SKM-1 (cell line): ENCODE data around the gene ITGAE.
"Not testable (repeated sequence)": the region's sequence is repeated elsewhere in the genome, so short reads cannot be mapped to it uniquely, and the experiment has no call there.

Experiments
- DNase-seq: peaks from one replicate; lab custom pipeline; 2025; ENCODE audit not compliant: unreplicated experiment; lab: John Stamatoyannopoulos, UW

The ITGAE gene

DNA sequence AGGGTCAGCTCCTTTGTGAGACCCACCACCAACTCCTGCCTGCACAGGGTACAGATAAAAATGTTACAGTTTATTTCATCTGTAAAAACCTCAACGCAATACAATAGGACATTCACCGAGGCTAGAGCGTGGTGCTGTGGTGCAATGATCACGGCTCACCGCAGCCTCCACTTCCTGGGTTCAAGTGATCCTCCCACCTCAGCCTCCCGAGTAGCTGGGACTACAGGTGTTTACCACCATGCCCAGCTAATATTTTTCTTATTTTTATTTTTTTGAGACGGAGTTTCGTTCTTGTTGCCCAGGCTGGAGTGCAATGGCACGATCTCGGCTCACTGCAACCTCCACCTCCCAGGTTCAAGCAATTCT lies 66.1 kb downstream of the ITGAE start:
- DNase-seq, result not testable (repeated sequence)

DNA sequence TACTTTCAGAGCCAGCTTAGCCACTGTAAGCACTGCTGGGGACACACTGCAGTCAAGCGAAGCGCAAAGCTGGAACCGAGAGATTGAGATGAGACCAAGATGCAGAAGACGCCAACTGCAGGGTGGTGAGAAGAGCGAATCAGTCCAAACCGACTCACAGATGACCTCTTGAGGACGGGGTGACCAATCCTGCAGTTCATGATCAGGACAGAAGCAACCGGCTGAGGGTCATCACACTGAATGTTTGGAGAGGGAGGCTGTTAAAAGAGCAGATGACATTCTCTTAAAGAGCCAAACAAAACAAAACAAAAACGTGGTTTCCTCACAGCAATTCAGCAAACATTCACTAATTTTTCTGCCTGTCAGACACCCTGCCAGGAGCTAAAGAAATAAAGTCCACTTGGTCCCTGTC lies 68.8 kb downstream of the ITGAE start:
- no peak for DNase-seq

DNA sequence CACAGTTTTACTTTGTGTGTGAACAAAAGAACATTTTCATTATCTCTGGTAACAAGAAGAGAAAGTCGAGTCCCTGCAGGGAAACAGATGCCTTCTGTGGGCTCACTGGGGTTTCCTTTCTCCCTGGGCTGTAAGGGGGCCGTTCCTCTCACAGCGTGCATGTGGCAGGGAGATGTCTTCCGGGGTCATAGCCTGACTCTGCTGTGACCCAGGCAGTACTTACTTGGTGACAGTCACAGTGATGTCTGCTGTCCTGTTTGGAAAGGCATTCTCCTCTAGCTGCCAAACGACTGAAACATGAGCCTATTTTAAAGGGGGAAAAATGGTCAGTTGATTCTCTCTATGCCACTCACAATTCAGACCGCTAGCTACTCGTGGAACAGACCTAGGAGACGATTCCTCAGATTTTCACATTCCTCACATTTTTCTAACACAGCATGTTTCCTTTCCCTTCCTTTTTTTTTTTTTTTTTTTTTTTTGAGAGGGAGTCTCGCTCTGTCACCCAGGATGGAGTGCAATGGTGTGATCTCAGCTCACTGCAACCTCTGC lies 70.0 kb downstream of the ITGAE start:
- no peak for DNase-seq

DNA sequence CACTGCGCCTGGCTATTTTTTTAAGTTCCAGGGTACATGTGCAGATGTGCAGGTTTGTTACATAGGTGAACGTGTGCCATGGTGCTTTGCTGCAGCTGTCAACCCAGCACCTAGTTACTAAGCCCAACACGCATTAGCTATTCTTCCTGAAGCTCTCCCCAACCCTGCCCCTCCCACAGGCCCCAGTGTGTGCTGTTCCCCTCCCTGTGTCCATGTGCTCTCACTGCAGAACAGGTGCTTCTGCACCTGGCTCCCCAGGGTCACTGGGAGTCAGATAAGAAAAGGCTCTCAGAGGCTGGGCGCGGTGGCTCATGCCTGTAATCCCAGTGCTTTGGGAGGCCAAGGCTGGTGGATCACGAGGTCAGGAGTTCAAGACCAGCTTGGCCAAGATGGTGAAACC lies 71.1 kb downstream of the ITGAE start:
- no peak for DNase-seq

DNA sequence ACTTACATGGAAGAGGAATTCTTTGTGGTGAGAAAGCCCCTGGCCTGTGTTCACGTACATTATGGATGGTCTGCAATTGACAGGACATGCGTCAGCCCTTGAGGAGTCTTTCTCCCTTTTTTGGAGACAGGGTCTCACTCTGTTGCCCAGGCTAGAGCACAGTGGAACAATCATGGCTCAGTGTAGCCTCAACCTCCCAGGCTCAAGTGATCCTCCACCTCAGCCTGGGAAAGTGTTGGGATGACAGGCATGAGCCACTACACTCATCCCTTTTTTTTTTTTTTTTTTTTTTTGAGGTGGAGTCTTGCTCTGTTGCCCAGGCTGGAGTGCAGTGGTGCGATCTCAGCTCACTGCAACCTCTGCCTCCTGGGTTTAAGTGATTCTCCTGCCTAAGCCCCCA lies 72.9 kb downstream of the ITGAE start:
- not testable (repeated sequence) for DNase-seq

DNA sequence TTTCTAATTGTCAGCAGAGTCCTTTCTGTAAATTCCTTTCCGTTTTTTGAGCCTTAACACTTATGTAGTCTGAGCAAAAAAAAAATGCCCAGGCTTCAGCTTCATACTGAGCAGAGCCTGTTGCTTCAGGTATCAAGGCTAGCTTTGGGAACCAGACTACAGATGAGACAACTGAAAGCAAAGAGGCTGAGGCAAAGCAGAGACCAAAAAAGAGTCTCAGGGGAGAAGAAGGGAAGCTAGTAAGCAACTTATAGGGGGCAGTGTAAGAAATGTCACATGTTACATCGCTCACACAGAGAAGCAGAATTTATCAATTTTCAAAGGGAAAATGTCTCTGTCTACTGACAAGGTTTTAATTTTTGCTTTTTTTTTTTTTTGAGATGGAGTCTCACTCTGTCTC lies 73.9 kb downstream of the ITGAE start:
- no peak for DNase-seq

DNA sequence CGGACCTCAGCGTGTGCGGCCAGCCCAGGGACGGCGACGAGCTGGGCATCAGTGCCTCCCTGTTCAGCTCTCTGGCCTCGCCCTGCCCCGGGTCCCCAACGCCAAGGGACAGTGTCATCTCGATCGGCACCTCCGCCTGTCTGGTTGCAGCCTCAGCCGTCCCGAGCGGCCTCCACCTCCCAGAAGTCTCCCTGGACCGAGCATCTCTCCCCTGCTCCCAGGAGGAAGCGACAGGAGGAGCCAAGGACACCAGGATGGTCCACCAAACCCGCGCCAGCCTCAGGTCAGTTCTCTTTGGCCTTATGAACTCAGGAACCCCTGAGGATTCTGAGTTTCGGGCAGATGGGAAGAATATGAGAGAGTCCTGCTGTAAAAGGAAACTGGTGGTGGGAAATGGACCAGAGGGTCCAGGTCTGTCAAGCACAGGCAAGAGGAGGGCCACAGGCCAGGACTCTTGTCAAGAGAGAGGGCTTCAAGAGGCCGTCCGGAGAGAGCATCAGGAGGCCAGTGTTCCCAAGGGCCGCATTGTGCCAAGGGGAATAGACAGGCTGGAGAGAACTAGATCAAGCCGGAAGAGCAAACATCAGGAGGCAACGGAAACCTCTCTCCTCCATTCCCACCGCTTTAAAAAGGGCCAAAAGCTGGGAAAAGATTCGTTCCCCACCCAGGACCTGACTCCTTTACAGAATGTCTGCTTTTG lies 76.5 kb downstream of the ITGAE start:
- DNase-seq, result no peak

DNA sequence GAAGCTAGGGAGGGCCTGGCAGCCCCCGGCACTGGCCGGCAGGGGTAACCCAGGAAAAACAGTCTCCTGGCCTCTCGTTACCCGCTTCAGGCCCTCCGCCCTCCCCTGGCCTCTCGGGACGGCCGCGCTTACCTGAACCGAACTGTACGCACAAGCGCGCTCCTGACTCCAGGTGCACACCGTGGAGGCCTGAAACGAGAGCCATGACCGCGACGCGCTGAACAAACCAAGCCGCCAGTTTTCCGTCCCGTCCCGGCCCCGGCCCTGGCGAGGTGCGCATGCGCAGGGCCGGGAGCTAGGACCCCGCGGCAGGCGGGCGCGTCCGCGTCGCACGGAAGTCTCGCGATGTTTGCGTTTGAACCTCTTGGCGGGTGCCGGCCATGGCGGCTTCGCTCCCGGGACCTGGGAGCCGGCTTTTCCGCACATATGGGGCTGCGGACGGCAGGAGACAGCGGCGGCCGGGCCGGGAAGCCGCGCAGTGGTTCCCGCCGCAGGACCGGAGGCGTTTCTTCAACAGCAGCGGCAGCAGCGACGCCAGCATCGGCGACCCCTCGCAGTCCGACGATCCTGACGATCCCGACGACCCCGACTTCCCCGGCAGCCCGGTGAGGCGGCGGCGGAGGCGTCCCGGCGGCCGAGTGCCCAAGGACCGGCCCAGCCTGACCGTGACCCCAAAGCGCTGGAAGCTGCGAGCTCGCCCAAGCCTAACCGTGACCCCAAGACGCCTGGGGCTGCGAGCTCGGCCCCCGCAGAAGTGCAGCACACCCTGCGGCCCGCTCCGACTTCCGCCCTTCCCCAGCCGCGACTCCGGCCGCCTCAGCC lies 77.2 kb downstream of the ITGAE start, which contains the start of gene HASPIN:
Gene HASPIN (plus strand): TSS at position 348 of the 822 bp plus-strand sequence. CDS start 33 bp downstream, at position 381.
- DNase-seq, result peak; percentile 60

DNA sequence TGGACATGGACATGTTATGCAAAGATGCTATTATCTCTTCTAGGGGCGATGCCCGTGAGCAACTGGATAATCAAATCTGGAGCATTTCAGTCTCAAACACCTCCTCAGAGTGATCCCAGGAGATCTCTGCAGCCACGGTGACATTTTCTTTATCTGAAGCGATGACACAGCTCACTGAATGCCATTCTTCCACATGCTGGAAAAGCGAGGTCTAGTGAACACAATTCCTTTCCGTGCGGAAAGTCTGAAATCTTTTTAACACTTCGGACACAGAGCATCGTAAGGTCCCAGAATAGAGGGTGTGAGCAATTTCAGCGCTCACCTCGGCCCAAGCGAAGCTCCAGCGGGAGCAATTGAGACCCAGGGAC lies 77.8 kb downstream of the ITGAE start:
- no peak for DNase-seq

DNA sequence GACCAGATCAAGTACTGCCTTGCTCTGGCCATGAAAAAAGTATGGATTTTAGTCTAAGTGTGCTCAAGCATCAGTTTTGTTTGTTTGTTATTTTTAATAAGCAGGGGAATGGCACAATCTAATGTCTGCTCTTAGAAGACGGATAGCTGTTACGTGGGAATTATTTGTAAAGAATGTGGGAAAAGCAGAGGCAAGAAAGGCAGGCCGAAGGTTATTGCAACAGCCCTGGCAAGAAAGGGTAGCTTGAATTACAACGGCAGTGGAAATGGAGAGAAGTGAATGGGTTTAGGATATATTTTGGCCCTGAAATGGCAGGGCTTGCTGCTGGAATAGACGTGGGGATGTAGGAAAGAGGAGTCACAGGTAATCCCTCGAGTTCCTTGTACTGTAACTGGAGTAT lies 78.3 kb downstream of the ITGAE start:
- no peak for DNase-seq

DNA sequence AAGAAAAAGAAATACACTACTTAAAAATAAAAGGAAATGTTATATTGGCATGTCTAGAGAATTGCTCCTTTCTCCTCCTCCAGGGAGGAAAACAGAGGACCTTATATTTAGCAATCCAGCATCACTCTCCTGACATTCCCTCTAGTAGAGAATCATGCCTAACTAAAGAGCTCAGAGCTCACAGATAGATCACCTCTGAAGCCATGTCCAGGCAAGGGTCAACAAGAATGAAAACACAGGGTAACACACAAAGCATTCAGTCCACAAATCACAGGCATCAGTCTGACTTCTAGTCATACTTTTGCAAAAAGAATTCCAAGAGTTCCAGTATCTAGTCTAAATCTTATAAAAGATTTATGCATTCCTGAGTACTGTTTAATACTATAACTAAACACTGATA lies 81.7 kb downstream of the ITGAE start:
- no peak for DNase-seq

DNA sequence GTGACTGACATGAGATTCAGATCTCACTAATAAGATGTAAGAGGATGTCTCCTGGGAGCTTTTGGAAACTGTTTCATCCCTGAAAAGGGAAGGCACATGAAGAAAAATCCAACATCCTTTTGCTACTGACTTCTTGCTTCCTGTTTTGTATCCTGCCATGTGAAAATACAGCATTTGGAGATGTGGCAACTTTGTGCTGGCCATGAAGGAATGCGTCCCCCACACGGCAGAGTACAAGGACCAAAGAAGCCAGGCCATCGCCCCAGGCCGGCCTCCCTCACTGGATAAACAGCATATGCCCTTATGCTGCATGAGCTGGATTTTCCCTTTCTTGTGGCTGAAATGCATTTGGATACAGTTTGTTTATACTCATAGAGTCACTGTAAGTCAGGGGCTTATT lies 82.8 kb downstream of the ITGAE start:
- DNase-seq, result no peak

DNA sequence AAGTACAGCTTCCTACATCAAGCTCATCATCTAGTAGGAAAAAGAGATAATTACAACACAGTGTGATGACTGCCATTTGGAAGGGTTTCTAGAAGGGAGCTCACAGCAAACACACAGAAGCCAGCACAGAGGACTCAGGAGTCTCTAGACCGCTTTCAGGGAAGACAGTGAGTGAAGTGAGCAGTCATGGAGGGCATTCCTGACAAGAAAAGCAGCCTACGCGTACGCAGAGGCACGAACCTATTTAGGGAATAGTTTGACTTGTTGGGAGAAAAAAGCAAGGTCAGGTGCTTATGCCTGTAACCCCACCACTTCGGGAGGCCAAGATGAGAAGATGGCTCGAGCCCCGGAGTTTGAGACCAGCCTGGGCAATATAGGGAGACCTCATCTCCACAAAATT lies 85.7 kb downstream of the ITGAE start:
- no peak for DNase-seq

DNA sequence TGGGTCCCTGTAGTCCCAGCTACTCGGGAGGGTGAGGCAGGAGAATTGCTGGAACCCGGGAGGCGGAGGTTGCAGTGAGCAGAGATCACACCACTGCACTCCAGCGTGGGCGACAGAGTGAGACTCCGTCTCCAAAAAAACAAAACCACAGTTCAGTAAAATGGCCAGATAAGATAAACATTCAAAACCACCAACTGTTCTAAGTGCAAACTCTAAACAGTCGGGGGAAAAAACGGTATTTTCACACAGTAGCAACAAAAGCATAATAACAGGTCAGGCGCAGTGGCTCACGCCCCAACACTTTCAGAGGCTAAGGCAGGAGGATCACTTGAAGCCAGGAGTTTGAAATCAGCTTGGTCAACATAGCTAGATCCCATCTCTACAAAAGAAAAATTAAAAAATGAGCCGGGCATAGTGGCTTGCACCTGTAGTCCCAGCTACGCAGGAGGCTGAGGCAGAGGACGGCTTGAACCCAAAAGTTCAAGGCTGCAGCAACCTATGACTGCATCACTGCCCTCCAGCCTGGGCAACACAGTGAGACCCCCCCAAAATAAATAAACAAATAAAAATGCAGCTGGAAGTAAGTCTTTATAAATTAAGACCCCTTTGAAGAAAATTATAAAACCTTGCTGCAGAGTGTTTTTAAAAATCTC lies 88.1 kb downstream of the ITGAE start:
- no peak for DNase-seq

DNA sequence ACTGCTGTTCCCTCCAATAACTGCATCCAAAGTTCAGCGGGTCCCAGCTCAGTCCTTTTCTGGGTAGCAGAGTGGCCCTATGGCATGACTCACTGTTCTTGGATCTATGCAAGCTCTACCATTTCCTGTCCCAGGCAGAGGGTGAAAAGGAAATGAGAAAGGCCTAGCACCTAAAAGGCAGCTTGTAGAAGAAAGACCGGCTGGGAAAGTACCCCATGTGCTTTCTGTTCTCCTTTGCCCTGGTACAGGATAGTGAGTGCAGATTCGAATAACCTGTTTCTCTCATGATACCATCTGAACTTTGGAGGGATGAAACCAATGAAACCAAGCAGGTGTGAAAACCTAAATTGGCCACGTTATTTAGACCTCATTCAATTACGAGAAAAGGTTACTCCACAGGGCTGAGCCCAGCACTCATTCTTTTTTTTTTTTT lies 90.0 kb downstream of the ITGAE start:
- DNase-seq, result peak; percentile 9

DNA sequence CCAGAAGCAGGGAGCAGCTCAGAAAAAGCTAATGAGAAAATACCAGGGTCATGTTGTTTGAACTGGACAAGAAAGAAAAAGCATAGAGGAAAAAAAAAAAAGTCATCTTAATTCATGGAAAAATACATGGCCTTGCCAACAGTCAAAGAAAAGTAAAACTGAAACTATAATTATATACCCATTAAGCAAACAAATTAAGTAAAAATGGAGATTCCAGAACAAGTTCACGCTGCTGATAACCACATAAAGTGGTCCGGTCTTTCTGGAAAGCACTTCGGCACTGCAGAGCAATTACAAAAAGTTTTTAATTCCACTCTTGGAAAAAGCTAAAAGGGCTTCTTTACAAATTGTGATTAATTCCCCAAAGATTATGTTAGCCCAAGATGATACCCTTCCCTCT lies 92.6 kb downstream of the ITGAE start:
- no peak for DNase-seq

DNA sequence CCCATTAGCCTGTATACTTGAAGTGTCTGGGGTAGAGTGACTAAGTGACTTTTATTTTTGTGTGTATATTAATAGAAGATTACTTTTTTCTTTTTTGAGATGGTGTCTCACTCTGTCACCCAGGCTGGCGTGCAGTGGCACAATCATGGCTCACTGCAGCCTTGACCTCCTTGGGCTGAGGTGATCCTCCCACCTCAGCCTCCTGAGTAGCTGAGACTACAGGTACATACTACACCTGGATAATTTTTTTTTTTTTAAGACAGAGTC lies 95.3 kb downstream of the ITGAE start:
- DNase-seq, result not testable (repeated sequence)

DNA sequence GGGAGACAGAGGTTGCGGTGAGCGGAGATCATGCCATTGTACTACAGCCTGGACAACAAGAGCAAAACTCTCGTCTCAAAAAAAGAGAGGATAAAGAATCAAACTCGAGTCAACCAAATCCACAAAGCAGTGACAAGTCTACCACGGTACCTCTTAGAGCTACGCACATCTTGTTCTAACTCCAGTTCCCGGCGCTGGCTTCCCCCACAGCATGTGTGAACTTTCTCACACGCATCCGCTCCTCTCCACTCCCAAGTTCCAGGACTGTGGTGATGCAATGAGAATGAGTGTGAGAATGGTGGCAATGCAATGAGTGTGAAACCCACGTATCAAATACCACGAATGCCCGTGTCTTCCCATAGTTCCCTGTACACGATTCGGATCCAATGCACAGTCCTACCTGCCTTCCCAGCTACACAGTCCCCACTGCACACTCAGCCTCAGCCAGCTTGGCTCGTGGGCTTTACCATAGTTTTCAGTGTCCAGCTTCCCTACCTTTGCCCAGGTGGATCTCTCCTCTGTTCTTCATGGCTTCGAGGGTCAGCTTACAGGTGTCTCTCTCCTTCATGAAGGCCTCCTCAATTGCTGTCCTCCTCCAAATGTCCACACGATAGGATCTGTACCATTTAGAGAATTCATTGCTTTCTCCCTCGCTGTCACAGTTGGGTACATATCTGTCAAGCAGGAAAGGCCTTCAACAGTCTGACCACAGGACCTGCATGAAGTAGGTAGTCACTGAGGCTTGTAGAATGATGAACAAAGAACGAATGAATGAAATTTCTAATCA lies 95.9 kb downstream of the ITGAE start:
- no peak for DNase-seq

DNA sequence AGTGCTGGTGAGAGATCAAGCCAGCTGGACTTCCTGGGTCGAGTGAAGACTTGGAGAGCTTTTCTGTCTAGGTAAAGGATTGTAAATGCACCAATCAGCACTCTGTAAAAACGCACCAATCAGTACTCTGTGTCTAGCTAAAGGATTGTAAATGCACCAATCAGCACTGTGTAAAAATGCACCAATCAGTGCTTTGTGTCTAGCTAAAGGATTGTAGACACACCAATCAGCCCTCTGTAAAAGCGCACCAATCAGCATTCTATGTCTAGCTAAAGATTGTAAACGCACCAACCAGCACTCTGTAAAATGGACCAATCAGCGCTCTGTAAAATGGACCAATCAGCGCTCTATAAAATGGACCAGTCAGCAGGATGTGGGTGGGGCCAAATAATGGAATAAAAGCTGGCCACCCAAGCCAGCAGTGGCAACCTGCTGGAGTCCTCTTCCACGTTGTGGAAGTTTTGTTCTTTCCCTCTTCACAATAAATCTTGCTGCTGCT lies 98.9 kb downstream of the ITGAE start:
- DNase-seq, result not testable (repeated sequence)

DNA sequence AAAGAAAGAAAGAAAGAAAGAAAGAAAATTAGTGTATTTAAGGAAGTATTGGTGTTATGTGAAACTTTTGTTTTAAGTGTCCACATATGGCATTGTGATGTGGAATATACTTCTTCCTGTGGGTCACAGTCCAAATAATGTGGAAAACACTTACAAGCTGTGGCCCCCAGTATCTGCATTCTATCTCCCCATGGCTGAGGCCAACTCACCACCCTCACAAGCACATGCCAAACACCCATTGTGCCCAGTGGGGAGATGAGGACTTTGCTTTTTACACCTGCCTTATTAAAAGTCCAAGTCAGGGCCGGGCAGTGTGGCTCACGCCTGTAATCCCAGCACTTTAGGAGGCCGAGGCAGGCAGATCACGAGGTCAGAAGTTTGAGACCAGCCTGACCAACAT lies 101.0 kb downstream of the ITGAE start:
- no peak for DNase-seq

DNA sequence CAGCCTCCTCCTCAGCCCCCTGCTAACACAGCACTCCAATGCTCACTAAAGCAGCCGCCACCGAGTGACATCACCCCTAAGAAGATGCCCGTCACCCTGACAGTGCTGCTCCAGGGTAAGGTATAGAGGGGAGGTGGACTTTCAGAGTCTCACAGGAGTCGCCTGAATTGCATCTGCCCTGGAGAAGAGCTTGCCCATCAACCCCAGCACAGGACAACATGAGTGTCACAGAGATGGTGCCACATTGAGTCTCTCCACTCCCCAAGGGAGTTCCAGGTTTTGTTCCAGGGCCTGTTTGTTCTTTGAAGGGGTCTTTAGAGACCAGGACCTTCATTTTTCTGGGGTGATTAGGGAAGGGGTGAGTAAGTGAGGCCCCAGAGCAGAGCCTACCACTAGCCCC lies 102.8 kb downstream of the ITGAE start:
- DNase-seq, result no peak
